Right lobe of liver (tissue), 6 donors: ENCODE results near the gene ZNF418. TPM values are rescaled to one million over a fixed set of nuclear protein-coding genes. Genes with fewer than 3 reads are reported as not detected.

ENCODE experiments used
- ATAC-seq, 4 donors: fragments of 200-7000 bp; cut with Tn5 transposase; one replicate each; pipeline ENCODE4 v1.9.1; 2020; ENCODE audit warnings: mild to moderate bottlenecking in 4 of 4, moderate library complexity in 4 of 4
- DNase-seq, 3 donors: peaks; one replicate each; pipeline ENCODE4 v3.0.0-alpha.2; 2020
- H3K27ac ChIP-seq, 3 donors: fragments of 200-600 bp; one replicate each; pipeline ENCODE4 v1.8.0; 2022
- H3K27me3 ChIP-seq, 2 donors: fragments of 200-600 bp; one replicate each; pipeline ENCODE4 v1.8.0; 2022
- H3K36me3 ChIP-seq, 4 donors: fragments of 200-600 bp; sonication (generic) in 1 of 4; one replicate each; pipeline versions ENCODE4 v1.5.1 to v1.8.0; 2017 to 2022; ENCODE audit warnings: control low read depth in 1 of 4
- H3K4me1 ChIP-seq, 4 donors: fragments of 200-600 bp; sonication (generic) in 1 of 4; one replicate each; pipeline versions ENCODE4 v1.5.1 to v1.8.0; 2017 to 2022; ENCODE audit warnings: control low read depth in 1 of 4
- H3K4me3 ChIP-seq, 3 donors: fragments of 200-600 bp; one replicate each; pipeline ENCODE4 v1.8.0; 2022
- H3K9me3 ChIP-seq, 4 donors: fragments of 200-600 bp; sonication (generic) in 1 of 4; one replicate each; pipeline versions ENCODE4 v1.5.1 to v1.8.0; 2017 to 2022; ENCODE audit warnings: control low read depth in 1 of 4
- POLR2A ChIP-seq: fragments of 450-650 bp; IDR thresholded peaks from one replicate; pipeline ENCODE4 v1.6.1; 2017; ENCODE audit warnings: antibody characterized with exemption, mild to moderate bottlenecking
- WGBS: methylation state at CpG from one replicate; pipeline ENCODE4 v1.1.6; 2018; ENCODE audit warnings: low coverage, low lambda C conversion rate; ENCODE audit not compliant: insufficient coverage; ENCODE audit errors: missing lambda C conversion rate; 5-methylcytosine and 5-hydroxymethylcytosine counted together
- intact Hi-C, 2 donors: fragments of 100-400 bp; cut with DNase I; formaldehyde crosslinking; loops; one replicate each; pipeline versions ENCODE4 v1.11.2 to v1.14.1; 2022
- total RNA-seq, 6 experiments: library from RNA; depleted of rRNA in 2 of 6; stranded (reverse); fragments of >200 nt in 2 of 6; fragmentation: NEBNext Ultra II Directional in 3 of 6; extraction: Animal tissue kit (Norgen Biotek cat#: 25700) in 3 of 6; gene quantifications; one replicate each; pipeline versions ENCODE4 v1.1.0 to v1.2.4, GENCODE V29; 2016 to 2023
- TF ChIP-seq, protein P1 (sequence below), 4 donors: fragments of 200-600 bp in 3 of 4; fragments of 450-650 bp in 1 of 4; IDR thresholded peaks; one replicate each; pipeline versions ENCODE4 v1.5.1 to v1.8.0; 2016 to 2022; ENCODE audit warnings: antibody characterized with exemption in 4 of 4, mild to moderate bottlenecking in 2 of 4
- donor health status: DM: no; HTN: yes; CAD: no.
- donor health status: DM: no; HTN: no; CAD: no.
- donor health status: DM: no; HTN: no; CAD: no.
- donor health status: DM: no; HTN: yes; CAD: no.
- donor health status: DM: no; HTN: yes; CAD: no.

ZNF418 gene
- total RNA-seq, 6 experiments from 2014 or later = 1.0 to 3.7 (median 2.4) TPM

DNA sequence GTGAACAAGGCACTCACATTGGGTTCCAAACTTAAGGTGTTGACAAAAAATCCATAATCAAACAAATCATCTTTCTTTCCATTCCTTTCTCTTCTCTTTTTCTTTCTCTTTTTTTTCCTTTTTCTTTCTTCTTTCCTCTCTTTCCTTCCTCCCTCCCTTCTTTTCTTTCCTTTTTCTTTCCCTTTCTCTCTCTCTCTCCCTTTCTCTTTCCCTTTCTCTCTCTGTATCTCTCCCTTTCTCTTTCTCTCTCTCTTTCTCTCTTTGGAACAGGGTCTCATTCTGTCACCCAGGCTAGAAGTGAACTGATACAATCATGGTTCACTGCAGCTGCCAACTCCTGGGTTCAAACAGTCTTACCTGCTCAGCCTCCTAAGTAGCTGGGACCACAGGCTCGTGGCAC is 26.6 kb upstream of the ZNF418 start:
- ATAC-seq = no peak
- no peaks in the 10 kb centered on the region for H3K4me1 ChIP-seq
- no peak for TF ChIP-seq POLR2A
- TF ChIP-seq, protein P1, sequence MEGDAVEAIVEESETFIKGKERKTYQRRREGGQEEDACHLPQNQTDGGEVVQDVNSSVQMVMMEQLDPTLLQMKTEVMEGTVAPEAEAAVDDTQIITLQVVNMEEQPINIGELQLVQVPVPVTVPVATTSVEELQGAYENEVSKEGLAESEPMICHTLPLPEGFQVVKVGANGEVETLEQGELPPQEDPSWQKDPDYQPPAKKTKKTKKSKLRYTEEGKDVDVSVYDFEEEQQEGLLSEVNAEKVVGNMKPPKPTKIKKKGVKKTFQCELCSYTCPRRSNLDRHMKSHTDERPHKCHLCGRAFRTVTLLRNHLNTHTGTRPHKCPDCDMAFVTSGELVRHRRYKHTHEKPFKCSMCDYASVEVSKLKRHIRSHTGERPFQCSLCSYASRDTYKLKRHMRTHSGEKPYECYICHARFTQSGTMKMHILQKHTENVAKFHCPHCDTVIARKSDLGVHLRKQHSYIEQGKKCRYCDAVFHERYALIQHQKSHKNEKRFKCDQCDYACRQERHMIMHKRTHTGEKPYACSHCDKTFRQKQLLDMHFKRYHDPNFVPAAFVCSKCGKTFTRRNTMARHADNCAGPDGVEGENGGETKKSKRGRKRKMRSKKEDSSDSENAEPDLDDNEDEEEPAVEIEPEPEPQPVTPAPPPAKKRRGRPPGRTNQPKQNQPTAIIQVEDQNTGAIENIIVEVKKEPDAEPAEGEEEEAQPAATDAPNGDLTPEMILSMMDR (IDR thresholded peaks at IDR 0.05) = no peak
- H3K27me3 ChIP-seq = no peaks in the 10 kb centered on the region
- DNase-seq = no peak
- H3K9me3 ChIP-seq = peaks cover 0 to 10% (median 5%) of the 10 kb centered on the region in 4 donors
- H3K36me3 ChIP-seq = no peaks in the 10 kb centered on the region
- intact Hi-C loops = no loop called here
- no peak overlapping the region for H3K27ac ChIP-seq
- no peak overlapping the region for H3K4me3 ChIP-seq
- WGBS = 78% methylated on average over 1 of the region's 1 CpG

DNA sequence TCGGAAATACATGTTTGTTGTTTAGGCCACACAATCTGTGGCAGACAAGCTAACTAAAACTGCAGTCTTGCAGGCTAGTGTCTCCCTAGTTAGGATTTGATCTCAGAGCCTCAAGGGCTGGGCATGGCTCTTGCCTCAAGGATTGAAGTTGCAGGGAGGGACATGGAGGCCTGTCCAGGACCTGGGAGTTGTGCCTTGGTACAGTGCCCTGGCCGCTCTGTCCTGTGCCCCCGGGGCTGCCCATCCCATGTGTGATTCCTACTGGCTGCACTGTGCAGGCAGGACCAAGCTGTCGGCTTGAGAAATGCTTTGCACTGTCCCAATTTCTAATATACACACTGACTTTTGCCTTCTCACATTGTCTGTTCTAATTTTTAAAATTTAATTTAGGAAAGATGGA is 19.8 kb upstream of the ZNF418 start:
- H3K4me1 ChIP-seq = no peaks in the 10 kb centered on the region
- intact Hi-C loops = no loop called here

DNA sequence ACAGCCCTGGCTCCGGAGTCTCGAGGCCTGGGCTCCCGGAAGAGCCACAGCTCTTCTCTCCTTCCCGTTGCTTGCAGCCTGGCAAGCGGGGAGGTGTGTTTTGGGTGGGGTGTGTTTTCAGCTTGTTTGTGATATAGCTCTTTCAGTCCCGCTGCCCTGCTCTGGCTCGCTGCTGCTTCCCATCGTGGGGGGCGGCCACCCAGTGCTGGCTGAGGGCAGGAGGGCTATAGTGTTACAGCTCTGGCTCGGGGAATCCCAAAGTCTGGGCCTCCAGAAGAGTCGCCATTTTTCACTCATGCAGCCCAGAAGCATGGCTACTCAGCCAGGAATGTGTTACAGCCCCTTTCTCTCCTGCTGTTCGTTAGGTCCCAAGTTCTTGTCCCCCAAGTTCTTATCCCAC is 14.5 kb upstream of the ZNF418 start:
- intact Hi-C loops = no loop called here
- no peak overlapping the region for H3K4me3 ChIP-seq
- WGBS = 91% methylated on average over 3 of the region's 12 CpGs
- H3K9me3 ChIP-seq = no peaks in the 10 kb centered on the region
- no peak overlapping the region for H3K27ac ChIP-seq
- peaks cover 0 to 5% (median 0%) of the 10 kb centered on the region in 4 donors for H3K4me1 ChIP-seq
- no peaks in the 10 kb centered on the region for H3K36me3 ChIP-seq
- no peaks in the 10 kb centered on the region for H3K27me3 ChIP-seq
- ATAC-seq (no peak), DNase-seq (no peak)
- no peak for TF ChIP-seq POLR2A
- TF ChIP-seq, protein P1 (IDR thresholded peaks at IDR 0.05) = no peak

More for the DNA sequence above, 19.8 kb upstream of the ZNF418 start:
- Histone ChIP-seq H3K9me3 (peaks cover 0 to 5% (median 1%) of the 10 kb centered on the region in 4 donors), H3K36me3 (no peaks in the 10 kb centered on the region), H3K27me3 (no peaks in the 10 kb centered on the region), H3K27ac (no peak overlapping the region), H3K4me3 (no peak overlapping the region)
- ATAC-seq (no peak), DNase-seq (no peak)
- WGBS = 79% methylated on average over 2 of the region's 4 CpGs
- TF ChIP-seq POLR2A = no peak
- TF ChIP-seq, protein P1 (IDR thresholded peaks at IDR 0.05) = no peak

DNA sequence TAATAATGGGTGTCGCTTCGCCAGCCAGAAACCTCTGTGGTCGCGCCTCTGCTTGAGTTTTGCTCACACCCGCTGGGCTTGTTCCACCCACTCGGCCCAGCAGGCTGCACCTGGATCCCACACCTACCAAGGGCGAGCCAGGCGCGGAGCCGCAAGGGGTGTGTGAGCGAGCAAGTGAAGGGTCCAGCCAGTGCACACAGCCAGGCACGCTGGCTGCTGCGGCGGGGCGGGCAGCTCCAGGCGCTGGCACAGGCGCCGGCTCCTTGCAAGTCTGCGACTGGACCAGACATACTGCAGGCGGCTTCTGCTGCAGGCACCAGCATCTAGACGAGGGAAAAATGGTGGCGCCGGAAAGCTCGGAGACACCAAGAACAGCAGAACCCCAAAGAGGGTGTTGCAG is 14.1 kb upstream of the ZNF418 start:
- no peak overlapping the region for H3K4me3 ChIP-seq
- H3K27me3 ChIP-seq = no peaks in the 10 kb centered on the region
- no peaks in the 10 kb centered on the region for H3K36me3 ChIP-seq
- TF ChIP-seq, protein P1 (IDR thresholded peaks at IDR 0.05) = no peak
- TF ChIP-seq POLR2A = no peak
- ATAC-seq (no peak), DNase-seq (no peak)
- 100% methylated on average over 3 of the region's 24 CpGs for WGBS
- peaks cover 0 to 5% (median 0%) of the 10 kb centered on the region in 4 donors for H3K4me1 ChIP-seq
- no peak overlapping the region for H3K27ac ChIP-seq
- H3K9me3 ChIP-seq = no peaks in the 10 kb centered on the region
- intact Hi-C loops = no loop called here
